ENCODE results near the gene BLOC1S3. TPM values are rescaled to one million over a fixed set of nuclear protein-coding genes. Genes with fewer than 3 reads are reported as not detected.

BLOC1S3 gene
- polyA plus RNA-seq, 1 donor (not counting 4 experiments of a cell fraction or from before 2014, with no cell fraction given) = 5.1 TPM

- H3K9ac ChIP-seq (ENCODE audit: control insufficient read depth, extremely low read depth, insufficient read depth, low read length) = no peak overlapping the region
- no peak overlapping the region for H3K27ac ChIP-seq (ENCODE audit: control insufficient read depth, insufficient read depth, low read length)
- peaks cover 2% of the 10 kb centered on the region for H4K20me1 ChIP-seq (ENCODE audit: control insufficient read depth, extremely low read depth, insufficient read depth, low read length)
- H3K4me3 ChIP-seq (ENCODE audit: control insufficient read depth in 2 of 3, extremely low read depth in 1 of 3, insufficient read depth in 2 of 3, low read depth in 1 of 3, low read length in 3 of 3) = no peak overlapping the region
- H2AFZ ChIP-seq (ENCODE audit: control insufficient read depth, low read length) = no peak overlapping the region
- no peak overlapping the region for H3K4me2 ChIP-seq (ENCODE audit: control insufficient read depth, extremely low read depth, insufficient read depth, low read depth, low read length)
- H3K4me1 ChIP-seq (ENCODE audit: control insufficient read depth, extremely low read depth, insufficient read depth, low read length) = peaks cover 54% of the 10 kb centered on the region
- dilution Hi-C loops (cut with MboI; ENCODE audit: extremely low pct_ligation_motif_present, low sequenced_read_pairs) = no loop called here
- no peaks in the 10 kb centered on the region for H3K36me3 ChIP-seq (ENCODE audit: control insufficient read depth in 2 of 2, extremely low read depth in 1 of 2, insufficient read depth in 2 of 2, low read length in 2 of 2)
- TF ChIP-seq CTCF (optimal IDR thresholded peaks at IDR 0.05 in 1 of 3, IDR thresholded peaks at IDR 0.05 in 1 of 3, conservative IDR thresholded peaks at IDR 0.05 in 1 of 3; ENCODE audit: extremely low read depth in 1 of 3, insufficient read depth in 2 of 3, low read length in 3 of 3) (no peak), EZH2 (IDR thresholded peaks at IDR 0.05; ENCODE audit: low read length) (no peak)
- no peaks in the 10 kb centered on the region for H3K27me3 ChIP-seq (ENCODE audit: control insufficient read depth, extremely low read depth, insufficient read depth, low read length)
- FAIRE-seq (no peak), DNase-seq (ENCODE audit: low read depth, low spot score) (no peak)
- no peaks in the 10 kb centered on the region for H3K9me3 ChIP-seq (ENCODE audit: control insufficient read depth, low read depth, low read length)
- no peaks in the 10 kb centered on the region for H3K79me2 ChIP-seq (ENCODE audit: control insufficient read depth, insufficient read depth, low read length)
- no peaks in the 10 kb centered on the region for H3K9me1 ChIP-seq (ENCODE audit: control insufficient read depth, extremely low read depth, insufficient read depth, low read length)
These were observed 18.6 kb upstream of the BLOC1S3 start for GRCh38 chr19:45159971-45160324.

- DNase-seq (ENCODE audit: low read depth, low spot score) = no peak
- dilution Hi-C loops (cut with MboI; ENCODE audit: extremely low pct_ligation_motif_present, low sequenced_read_pairs) = no loop called here
- H3K4me3 ChIP-seq (ENCODE audit: control insufficient read depth in 2 of 3, extremely low read depth in 1 of 3, insufficient read depth in 2 of 3, low read depth in 1 of 3, low read length in 3 of 3) = no peak within 1 kb of the TSS
- no peak for TF ChIP-seq CTCF (optimal IDR thresholded peaks at IDR 0.05 in 1 of 3, IDR thresholded peaks at IDR 0.05 in 1 of 3, conservative IDR thresholded peaks at IDR 0.05 in 1 of 3; ENCODE audit: extremely low read depth in 1 of 3, insufficient read depth in 2 of 3, low read length in 3 of 3)
- no peak within 1 kb of the TSS for H3K9ac ChIP-seq (ENCODE audit: control insufficient read depth, extremely low read depth, insufficient read depth, low read length)
- no peaks in the 10 kb centered on the region for H3K79me2 ChIP-seq (ENCODE audit: control insufficient read depth, insufficient read depth, low read length)
- H3K27me3 ChIP-seq (ENCODE audit: control insufficient read depth, extremely low read depth, insufficient read depth, low read length) = no peaks in the 10 kb centered on the region
- peak within 1 kb of the TSS; percentile 66 for H3K4me2 ChIP-seq (ENCODE audit: control insufficient read depth, extremely low read depth, insufficient read depth, low read depth, low read length)
- H2AFZ ChIP-seq (ENCODE audit: control insufficient read depth, low read length) = peak within 1 kb of the TSS; percentile 12
- H3K36me3 ChIP-seq (ENCODE audit: control insufficient read depth in 2 of 2, extremely low read depth in 1 of 2, insufficient read depth in 2 of 2, low read length in 2 of 2) = no peaks in the 10 kb centered on the region
- H3K9me1 ChIP-seq (ENCODE audit: control insufficient read depth, extremely low read depth, insufficient read depth, low read length) = no peaks in the 10 kb centered on the region
- H4K20me1 ChIP-seq (ENCODE audit: control insufficient read depth, extremely low read depth, insufficient read depth, low read length) = peaks cover 2% of the 10 kb centered on the region
- H3K9me3 ChIP-seq (ENCODE audit: control insufficient read depth, low read depth, low read length) = no peaks in the 10 kb centered on the region
- peaks cover 54% of the 10 kb centered on the region for H3K4me1 ChIP-seq (ENCODE audit: control insufficient read depth, extremely low read depth, insufficient read depth, low read length)
- H3K27ac ChIP-seq (ENCODE audit: control insufficient read depth, insufficient read depth, low read length) = no peak within 1 kb of the TSS
- no peak for FAIRE-seq
These were observed 17.5 kb upstream of the BLOC1S3 start, which contains the start of gene NKPD1 for GRCh38 chr19:45160870-45161737. Gene NKPD1 (minus strand): TSS chr19:45160982. CDS start chr19:45160150, 832 bp downstream.

Measured in keratinocyte (primary cell).